ENCODE results near the gene PIGZ. TPM values are rescaled to one million over a fixed set of nuclear protein-coding genes. Genes with fewer than 3 reads are reported as not detected.

Gene PIGZ
- total RNA-seq, 1 experiment from 2014 or later, result 0.69 TPM

- BruUV-seq (replicated peaks), result no TSS peak
These were observed 40.0 kb upstream of the PIGZ start for GRCh38 chr3:197008436-197009209.

GRCh38 chr3:197007953-197008352 lies 39.3 kb upstream of the PIGZ start:
- Histone ChIP-seq H3K27me3 (replicated peaks; ENCODE audit: insufficient read depth, low read depth, low read length, poor library complexity) (no peaks in the 10 kb centered on the region), H3K9me3 (ENCODE audit: low read depth, low read length, poor library complexity, severe bottlenecking) (no peaks in the 10 kb centered on the region), H3K27ac (ENCODE audit: low read depth, low read length, poor library complexity, severe bottlenecking) (no peak overlapping the region), H3K36me3 (ENCODE audit: insufficient read depth, low read length, poor library complexity, severe bottlenecking) (no peaks in the 10 kb centered on the region), H3K4me3 (ENCODE audit: low read depth, low read length, poor library complexity, severe bottlenecking) (no peak overlapping the region), H3K4me1 (ENCODE audit: insufficient read depth, low read length, poor library complexity, severe bottlenecking) (peaks cover 11% of the 10 kb centered on the region)
- BruUV-seq (replicated peaks), result no TSS peak
- DNase-seq (ENCODE audit: low spot score), result no peak
- ChIA-PET POLR2A (ENCODE audit: low non-redundant PET) (no interaction called here), CTCF (no interaction called here)
- intact Hi-C loops (cut with micrococcal nuclease; ENCODE audit: unreplicated experiment), result loop anchor here (10.0 kb wide), 1 partner anchor 507 kb away; no protein-coding TSS in a partner anchor
- TF ChIP-seq CTCF (conservative IDR thresholded peaks at IDR 0.05; ENCODE audit: low read depth, low read length) (no peak), EZH2 (IDR thresholded peaks at IDR 0.05; ENCODE audit: borderline replicate concordance, low read depth, low read length, poor library complexity, severe bottlenecking) (no peak)

More at GRCh38 chr3:197008436-197009209, 40.0 kb upstream of the PIGZ start:
- POLR2A ChIA-PET (ENCODE audit: low non-redundant PET), result no interaction called here
- CTCF ChIA-PET, result no interaction called here
- H3K27me3 ChIP-seq (replicated peaks; ENCODE audit: insufficient read depth, low read depth, low read length, poor library complexity), result no peaks in the 10 kb centered on the region
- H3K4me1 ChIP-seq (ENCODE audit: insufficient read depth, low read length, poor library complexity, severe bottlenecking), result peaks cover 10% of the 10 kb centered on the region
- intact Hi-C loops (cut with micrococcal nuclease; ENCODE audit: unreplicated experiment), result loop anchor here (10.0 kb wide), 1 partner anchor 506 kb away; no protein-coding TSS in a partner anchor
- no peak for DNase-seq (ENCODE audit: low spot score)
- H3K4me3 ChIP-seq (ENCODE audit: low read depth, low read length, poor library complexity, severe bottlenecking), result no peak overlapping the region
- H3K27ac ChIP-seq (ENCODE audit: low read depth, low read length, poor library complexity, severe bottlenecking), result no peak overlapping the region
- no peaks in the 10 kb centered on the region for H3K9me3 ChIP-seq (ENCODE audit: low read depth, low read length, poor library complexity, severe bottlenecking)
- no peaks in the 10 kb centered on the region for H3K36me3 ChIP-seq (ENCODE audit: insufficient read depth, low read length, poor library complexity, severe bottlenecking)
- TF ChIP-seq CTCF (conservative IDR thresholded peaks at IDR 0.05; ENCODE audit: low read depth, low read length) (no peak), EZH2 (IDR thresholded peaks at IDR 0.05; ENCODE audit: borderline replicate concordance, low read depth, low read length, poor library complexity, severe bottlenecking) (no peak)

- Histone ChIP-seq H3K27me3 (replicated peaks; ENCODE audit: insufficient read depth, low read depth, low read length, poor library complexity) (no peaks in the 10 kb centered on the region), H3K36me3 (ENCODE audit: insufficient read depth, low read length, poor library complexity, severe bottlenecking) (no peaks in the 10 kb centered on the region), H3K4me1 (ENCODE audit: insufficient read depth, low read length, poor library complexity, severe bottlenecking) (peaks cover 13% of the 10 kb centered on the region), H3K4me3 (ENCODE audit: low read depth, low read length, poor library complexity, severe bottlenecking) (no peak overlapping the region), H3K9me3 (ENCODE audit: low read depth, low read length, poor library complexity, severe bottlenecking) (no peaks in the 10 kb centered on the region), H3K27ac (ENCODE audit: low read depth, low read length, poor library complexity, severe bottlenecking) (no peak overlapping the region)
- no peak for DNase-seq (ENCODE audit: low spot score)
- intact Hi-C loops (cut with micrococcal nuclease; ENCODE audit: unreplicated experiment), result loop anchor here (10.0 kb wide), 1 partner anchor 507 kb away; no protein-coding TSS in a partner anchor
- no TSS peak for BruUV-seq (replicated peaks)
- CTCF ChIA-PET, result no interaction called here
- POLR2A ChIA-PET (ENCODE audit: low non-redundant PET), result no interaction called here
- no peak for TF ChIP-seq EZH2 (IDR thresholded peaks at IDR 0.05; ENCODE audit: borderline replicate concordance, low read depth, low read length, poor library complexity, severe bottlenecking)
- TF ChIP-seq CTCF (conservative IDR thresholded peaks at IDR 0.05; ENCODE audit: low read depth, low read length), result no peak
These were observed 38.8 kb upstream of the PIGZ start for GRCh38 chr3:197007296-197007940.
